SK-N-SH (cell line): ENCODE measurements around the gene TPGS1.

Experiments
- EP300 ChIP-seq, 2 experiments: IDR thresholded peaks; 2 replicates each; pipeline versions ENCODE4 v1.4.0 to v1.6.1; 2012; ENCODE audit warnings: borderline replicate concordance in 1 of 2, low read depth in 1 of 2, low read length in 1 of 2
- EZH2phosphoT487 ChIP-seq: fragments of 200-600 bp; sonication (generic); IDR thresholded peaks from 2 replicates; pipeline ENCODE4 v1.6.1; 2017; ENCODE audit warnings: low read depth, mixed run types, mild to moderate bottlenecking, antibody characterized with exemption, moderate library complexity, borderline replicate concordance
- FOSL2 ChIP-seq: IDR thresholded peaks from 2 replicates; pipeline ENCODE4 v1.4.0; 2012; ENCODE audit warnings: low read depth, mild to moderate bottlenecking, moderate library complexity, borderline replicate concordance
- MAX ChIP-seq: IDR thresholded peaks from 2 replicates; pipeline ENCODE4 v1.4.0; 2012; ENCODE audit warnings: low read depth
- MXI1 ChIP-seq: IDR thresholded peaks from 2 replicates; pipeline ENCODE4 v1.6.1; 2012; ENCODE audit warnings: mild to moderate bottlenecking, low read depth, low read length, improper control_type of control experiment
- NFIC ChIP-seq: IDR thresholded peaks from 2 replicates; pipeline ENCODE4 v1.4.0; 2012; ENCODE audit warnings: borderline replicate concordance
- NRF1 ChIP-seq: IDR thresholded peaks from 2 replicates; pipeline ENCODE4 v1.6.1; 2012; ENCODE audit warnings: low read depth, mild to moderate bottlenecking, low read length
- POLR2AphosphoS5 ChIP-seq: IDR thresholded peaks from 2 replicates; pipeline ENCODE4 v1.6.1; 2012; ENCODE audit warnings: low read depth, low read length
- RFX5 ChIP-seq: IDR thresholded peaks from 2 replicates; pipeline ENCODE4 v1.6.1; 2012; ENCODE audit warnings: mild to moderate bottlenecking, improper control_type of control experiment, low read length
- TAF1 ChIP-seq: IDR thresholded peaks from 2 replicates; pipeline ENCODE4 v1.6.1; 2012; ENCODE audit warnings: low read depth, mild to moderate bottlenecking, low read length, moderate library complexity, borderline replicate concordance
- TCF12 ChIP-seq: IDR thresholded peaks from 2 replicates; pipeline ENCODE4 v1.4.0; 2012
- USF2 ChIP-seq: fragments of 150-350 bp; IDR thresholded peaks from 2 replicates; pipeline ENCODE4 v1.6.1; 2017; ENCODE audit warnings: antibody characterized with exemption, low read length, low read depth, borderline replicate concordance
- TF ChIP-seq, protein P1 (sequence below): fragments of 200-600 bp; sonication (generic); IDR thresholded peaks from 2 replicates; pipeline ENCODE4 v1.6.1; 2017; ENCODE audit warnings: antibody characterized with exemption, mild to moderate bottlenecking, moderate library complexity
- TF ChIP-seq, protein P2 (sequence below): IDR thresholded peaks from 2 replicates; pipeline ENCODE4 v1.6.1; 2012; ENCODE audit warnings: mild to moderate bottlenecking, low read depth, low read length, moderate library complexity

- TF ChIP-seq, protein P1, sequence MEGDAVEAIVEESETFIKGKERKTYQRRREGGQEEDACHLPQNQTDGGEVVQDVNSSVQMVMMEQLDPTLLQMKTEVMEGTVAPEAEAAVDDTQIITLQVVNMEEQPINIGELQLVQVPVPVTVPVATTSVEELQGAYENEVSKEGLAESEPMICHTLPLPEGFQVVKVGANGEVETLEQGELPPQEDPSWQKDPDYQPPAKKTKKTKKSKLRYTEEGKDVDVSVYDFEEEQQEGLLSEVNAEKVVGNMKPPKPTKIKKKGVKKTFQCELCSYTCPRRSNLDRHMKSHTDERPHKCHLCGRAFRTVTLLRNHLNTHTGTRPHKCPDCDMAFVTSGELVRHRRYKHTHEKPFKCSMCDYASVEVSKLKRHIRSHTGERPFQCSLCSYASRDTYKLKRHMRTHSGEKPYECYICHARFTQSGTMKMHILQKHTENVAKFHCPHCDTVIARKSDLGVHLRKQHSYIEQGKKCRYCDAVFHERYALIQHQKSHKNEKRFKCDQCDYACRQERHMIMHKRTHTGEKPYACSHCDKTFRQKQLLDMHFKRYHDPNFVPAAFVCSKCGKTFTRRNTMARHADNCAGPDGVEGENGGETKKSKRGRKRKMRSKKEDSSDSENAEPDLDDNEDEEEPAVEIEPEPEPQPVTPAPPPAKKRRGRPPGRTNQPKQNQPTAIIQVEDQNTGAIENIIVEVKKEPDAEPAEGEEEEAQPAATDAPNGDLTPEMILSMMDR, result no peak
- TF ChIP-seq NRF1 (no peak), MAX (no peak), USF2 (no peak), TCF12 (no peak), RFX5 (no peak), POLR2AphosphoS5 (no peak), FOSL2 (no peak; the same call in 1 of the 2 replicates), TAF1 (no peak), EZH2phosphoT487 (no peak), NFIC (no peak), MXI1 (no peak), EP300 (IDR thresholded peaks at IDR 0.05; ENCODE audit: borderline replicate concordance in 1 of 2, low read depth in 1 of 2, low read length in 1 of 2) (no peak)
- TF ChIP-seq, protein P2, sequence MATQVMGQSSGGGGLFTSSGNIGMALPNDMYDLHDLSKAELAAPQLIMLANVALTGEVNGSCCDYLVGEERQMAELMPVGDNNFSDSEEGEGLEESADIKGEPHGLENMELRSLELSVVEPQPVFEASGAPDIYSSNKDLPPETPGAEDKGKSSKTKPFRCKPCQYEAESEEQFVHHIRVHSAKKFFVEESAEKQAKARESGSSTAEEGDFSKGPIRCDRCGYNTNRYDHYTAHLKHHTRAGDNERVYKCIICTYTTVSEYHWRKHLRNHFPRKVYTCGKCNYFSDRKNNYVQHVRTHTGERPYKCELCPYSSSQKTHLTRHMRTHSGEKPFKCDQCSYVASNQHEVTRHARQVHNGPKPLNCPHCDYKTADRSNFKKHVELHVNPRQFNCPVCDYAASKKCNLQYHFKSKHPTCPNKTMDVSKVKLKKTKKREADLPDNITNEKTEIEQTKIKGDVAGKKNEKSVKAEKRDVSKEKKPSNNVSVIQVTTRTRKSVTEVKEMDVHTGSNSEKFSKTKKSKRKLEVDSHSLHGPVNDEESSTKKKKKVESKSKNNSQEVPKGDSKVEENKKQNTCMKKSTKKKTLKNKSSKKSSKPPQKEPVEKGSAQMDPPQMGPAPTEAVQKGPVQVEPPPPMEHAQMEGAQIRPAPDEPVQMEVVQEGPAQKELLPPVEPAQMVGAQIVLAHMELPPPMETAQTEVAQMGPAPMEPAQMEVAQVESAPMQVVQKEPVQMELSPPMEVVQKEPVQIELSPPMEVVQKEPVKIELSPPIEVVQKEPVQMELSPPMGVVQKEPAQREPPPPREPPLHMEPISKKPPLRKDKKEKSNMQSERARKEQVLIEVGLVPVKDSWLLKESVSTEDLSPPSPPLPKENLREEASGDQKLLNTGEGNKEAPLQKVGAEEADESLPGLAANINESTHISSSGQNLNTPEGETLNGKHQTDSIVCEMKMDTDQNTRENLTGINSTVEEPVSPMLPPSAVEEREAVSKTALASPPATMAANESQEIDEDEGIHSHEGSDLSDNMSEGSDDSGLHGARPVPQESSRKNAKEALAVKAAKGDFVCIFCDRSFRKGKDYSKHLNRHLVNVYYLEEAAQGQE, result no peak
Measured at GRCh38 chr19:472005-472858, 35.1 kb upstream of the TPGS1 start.
